NOMO-1 (cell line): ENCODE results near the gene CD96.
"Not testable (repeated sequence)": the region's sequence is repeated elsewhere in the genome, so short reads cannot be mapped to it uniquely, and the experiment has no call there.

ENCODE experiments used
- DNase-seq, 2 experiments: peaks; one replicate each; lab custom pipeline; 2025; ENCODE audit not compliant: unreplicated experiment in 2 of 2; lab: John Stamatoyannopoulos, UW

The CD96 gene

DNA sequence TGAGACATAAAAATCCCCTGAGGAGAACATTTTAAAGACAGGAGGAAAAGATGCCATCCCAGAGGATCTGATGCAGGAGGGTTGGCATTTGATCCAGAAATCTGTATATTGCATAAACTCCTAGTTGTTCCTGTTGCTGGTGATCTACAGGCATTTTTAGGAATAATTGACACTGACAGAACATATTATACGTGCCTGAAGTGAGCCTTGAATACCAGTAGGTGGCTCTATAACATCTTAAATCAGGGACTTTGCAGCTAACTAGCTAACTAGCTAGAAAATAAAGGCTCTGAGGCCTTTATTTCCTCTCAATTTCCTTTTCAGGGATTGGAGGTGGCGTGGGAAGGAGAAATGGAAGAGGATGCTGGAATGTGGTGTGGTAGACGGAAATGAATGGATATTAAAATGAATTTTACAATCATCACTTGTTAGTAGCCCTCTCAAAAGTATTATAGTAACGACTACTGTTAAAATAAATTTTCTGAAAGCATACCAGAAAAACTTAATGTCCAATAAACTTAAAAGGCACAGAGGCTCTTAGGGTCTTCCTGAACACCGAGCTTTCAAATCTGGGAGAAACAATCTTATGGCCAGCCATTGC is 127.0 kb downstream of the CD96 start:
- peak; percentile 30 to 61 for DNase-seq

DNA sequence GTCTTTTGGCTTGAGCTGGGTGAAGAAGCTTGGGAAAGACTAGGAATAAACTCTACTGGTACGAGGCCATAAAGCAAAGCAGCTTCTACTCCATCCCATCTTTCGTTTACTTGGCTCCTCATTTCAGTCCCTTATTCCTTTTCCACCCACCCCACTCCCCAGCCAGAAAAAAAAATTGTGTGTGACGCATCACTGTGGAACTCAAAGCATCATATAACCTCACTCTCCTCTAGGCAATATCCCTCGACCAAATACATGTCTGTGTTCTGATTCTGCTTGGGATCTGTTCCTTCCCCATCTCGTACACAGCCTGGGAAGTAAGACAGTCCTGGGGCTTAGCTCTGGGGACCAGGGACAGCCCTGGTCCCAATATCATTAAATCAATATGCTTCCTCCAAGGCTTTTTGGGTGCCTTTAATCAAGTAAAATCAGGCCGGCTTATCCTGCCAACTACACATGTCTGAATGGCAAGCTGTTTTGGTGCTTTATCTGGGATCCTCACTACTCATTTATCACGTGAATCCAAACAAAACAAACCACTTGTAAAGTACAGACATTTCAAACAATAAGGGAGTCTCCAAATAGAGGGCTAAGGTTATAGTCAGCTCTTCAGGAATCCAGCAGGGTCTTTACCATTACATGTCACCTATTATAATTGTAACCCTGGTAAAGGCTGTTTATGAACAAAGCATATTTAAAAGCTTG is 128.1 kb downstream of the CD96 start:
- DNase-seq: no peak

DNA sequence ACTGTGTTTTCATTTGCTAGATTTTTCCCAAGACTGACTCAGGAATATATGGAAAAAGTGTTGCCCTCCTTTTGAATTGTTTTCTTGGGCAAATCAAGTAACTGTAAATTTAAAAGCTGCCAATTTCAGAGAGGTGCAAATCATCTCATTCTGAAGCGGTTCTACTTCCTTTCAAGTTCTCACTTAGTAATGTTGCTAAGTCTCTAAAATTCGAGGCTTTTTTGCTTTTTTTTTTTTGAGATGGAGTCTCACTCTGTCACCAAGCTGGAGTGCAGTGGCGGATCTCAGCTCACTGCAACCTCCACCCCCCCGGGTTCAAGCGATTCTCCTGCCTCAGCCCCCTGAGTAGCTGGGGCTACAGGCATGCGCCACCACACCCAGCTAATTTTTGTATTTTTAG is 130.5 kb downstream of the CD96 start:
- not testable (repeated sequence) for DNase-seq

DNA sequence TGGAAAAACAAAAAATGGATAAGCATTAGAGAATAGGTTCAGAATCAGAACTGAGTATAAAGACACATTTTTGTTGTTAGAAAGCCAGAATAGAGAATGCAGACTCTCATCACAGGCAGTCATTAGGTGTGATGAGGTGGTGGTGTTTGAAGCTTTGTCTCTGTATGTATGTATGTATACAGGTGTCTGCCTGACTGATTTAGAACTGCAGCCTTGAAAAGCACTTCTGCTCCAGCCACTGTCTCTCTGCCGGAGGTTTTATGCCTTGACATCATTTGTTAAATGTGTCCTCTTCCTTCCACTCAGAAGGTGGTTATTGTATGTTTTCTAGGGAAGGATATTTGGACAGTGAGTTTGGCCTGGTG is 133.8 kb downstream of the CD96 start:
- no peak for DNase-seq

DNA sequence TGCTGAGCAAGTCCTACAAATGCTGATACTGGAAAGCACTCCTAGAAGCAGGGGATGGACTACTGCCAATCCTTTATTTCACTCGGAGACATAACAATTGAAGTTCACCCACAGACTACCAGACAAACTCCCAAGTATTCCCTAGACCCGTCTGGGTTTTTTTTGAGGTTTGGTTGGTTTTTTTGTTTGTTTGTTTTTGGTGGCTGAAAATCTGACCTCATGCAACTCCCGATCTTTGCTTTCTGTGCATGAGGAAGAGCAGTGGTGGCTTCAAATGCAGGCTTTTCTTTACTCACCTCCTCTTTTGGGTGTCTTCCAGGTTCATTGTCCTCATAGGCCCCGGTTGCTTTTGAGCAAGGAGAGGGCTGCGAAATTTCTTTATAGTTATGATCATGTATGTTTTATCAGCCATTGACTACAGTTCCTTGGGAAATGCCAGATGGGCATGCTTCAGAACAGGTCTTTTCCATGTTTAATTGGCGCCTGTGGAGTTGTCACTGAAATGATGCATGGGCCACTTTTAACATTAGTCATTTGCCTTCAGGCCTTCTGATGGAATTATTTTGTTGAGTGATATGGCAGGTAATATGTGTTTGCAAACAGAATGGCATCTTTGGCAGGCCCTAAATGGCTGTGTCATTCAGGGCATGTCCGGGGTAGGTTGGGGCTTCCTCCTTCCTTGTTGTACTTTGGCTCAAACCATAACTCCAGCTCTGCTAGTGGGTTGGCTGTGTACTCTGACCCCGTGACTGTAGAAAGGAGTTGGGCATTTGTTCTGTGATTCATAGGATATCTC is 134.4 kb downstream of the CD96 start:
- no peak for DNase-seq

DNA sequence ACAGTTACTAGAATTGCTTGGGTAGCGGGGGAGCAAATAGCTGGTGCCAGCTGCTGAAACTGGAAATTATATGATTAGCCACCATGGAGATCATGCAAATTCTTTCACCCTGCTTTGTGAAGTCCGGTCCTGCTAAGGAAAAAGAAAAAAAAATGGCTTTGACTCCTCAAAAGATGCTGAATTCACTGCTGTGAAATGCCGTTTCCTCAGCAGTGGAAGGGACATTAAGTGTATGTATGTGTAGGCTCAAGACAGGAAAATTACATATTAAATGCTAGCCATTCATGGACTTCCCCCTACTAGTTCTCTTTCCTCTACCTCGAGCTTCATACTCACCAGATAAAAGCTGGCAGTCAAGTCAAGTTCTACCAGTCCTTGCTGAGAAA is 135.0 kb downstream of the CD96 start:
- no peak for DNase-seq

DNA sequence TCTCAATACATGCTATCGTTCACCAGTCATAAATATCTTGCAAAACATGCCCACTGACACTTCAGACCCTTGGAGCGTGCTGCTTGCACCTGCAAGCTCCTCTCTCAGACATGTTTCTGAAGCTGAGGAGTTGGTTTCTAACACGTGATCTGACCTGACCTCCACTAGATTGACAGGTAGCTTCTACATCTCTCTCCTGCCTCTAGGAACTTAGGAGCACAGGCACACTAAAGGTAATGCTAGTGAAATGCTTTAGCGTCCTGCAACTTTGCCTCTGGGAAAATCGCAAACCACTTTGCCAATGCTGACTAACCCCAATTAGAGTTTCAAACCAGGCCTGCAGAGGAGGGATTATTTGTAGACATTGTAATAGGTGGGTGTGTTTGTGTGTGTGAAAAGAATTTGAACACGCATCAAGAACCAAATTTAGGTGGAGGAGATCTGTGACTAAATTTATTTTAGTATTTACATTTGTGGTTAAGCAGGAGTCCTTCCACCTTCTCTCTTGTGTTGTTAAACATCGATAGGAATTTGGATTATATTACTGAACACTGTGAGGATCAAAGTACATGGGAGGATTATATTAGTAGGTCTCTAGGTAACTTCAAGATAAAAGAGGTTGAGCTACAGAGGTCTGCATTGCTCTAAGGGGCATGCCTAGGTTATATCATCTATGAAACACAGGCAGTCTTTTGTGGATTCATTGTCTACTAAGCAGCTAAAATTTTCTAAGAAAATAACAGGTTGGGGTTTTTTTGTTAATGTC is 139.8 kb downstream of the CD96 start:
- DNase-seq: no peak

DNA sequence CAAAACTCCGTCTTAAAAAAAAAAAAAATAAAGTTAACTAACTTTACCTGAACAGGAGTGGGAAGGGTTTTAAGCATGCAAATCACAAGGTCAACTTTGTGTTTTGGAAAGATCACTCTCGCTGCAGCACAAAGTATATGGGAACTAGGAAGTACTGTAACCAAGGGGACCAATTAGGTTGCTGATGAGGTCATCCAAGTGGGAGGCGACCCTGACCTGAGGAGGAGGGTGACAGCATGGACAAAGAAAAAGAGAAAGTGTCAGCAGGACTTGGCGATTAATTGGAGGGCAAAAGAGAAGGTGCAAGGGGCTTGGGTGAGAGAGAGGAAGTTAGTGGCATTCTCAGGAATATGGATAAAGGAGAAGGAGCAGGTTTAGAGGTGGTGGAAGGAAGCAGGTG is 142.6 kb downstream of the CD96 start:
- DNase-seq: no peak

DNA sequence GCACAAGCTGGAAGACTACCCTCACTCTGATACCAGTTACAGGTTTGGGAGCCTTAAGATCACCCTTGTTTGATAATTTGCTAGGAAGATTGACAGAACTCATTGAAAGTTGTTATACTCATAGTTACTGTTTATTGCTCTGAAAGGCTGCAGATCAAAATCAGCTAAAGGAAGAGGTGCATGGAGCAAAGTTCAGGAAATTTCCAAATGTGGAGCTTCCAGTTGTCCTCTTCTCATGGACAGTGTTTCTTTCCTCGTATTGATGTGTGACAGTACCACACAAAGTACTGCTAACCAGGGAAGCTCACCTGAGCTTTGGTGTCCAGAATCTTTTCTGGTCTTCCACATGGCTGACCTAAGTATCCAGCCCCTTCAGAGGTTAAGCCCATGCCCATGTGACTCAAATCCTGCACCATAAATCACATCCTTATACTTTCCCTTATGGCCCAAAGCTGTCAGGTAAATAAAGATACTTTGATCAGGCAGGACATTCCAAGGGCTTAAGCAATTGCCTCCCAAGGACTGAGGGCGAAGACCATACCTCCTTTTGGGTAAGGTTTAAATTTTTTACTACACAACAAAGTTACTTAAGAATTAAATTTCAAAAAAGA is 146.3 kb downstream of the CD96 start:
- DNase-seq: no peak

DNA sequence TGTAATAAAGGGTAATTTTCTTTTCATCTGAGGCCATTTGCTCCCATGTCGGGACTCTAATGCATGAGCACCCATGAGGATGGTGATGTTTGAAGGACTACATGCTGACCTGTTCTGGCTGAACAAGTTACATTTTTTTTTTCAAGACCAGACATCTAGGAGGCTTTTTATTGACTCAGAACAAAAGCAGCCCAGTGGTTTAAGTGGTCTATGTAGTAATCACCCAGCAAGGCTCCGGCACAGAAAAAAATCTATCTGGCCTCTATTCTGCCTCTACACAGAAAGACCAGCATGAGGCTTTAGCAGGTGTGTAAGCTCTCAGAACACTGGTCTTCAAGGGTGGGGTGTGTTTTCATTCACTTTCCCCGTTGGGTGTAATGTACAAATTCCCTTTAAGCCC is 148.2 kb downstream of the CD96 start:
- no peak for DNase-seq

DNA sequence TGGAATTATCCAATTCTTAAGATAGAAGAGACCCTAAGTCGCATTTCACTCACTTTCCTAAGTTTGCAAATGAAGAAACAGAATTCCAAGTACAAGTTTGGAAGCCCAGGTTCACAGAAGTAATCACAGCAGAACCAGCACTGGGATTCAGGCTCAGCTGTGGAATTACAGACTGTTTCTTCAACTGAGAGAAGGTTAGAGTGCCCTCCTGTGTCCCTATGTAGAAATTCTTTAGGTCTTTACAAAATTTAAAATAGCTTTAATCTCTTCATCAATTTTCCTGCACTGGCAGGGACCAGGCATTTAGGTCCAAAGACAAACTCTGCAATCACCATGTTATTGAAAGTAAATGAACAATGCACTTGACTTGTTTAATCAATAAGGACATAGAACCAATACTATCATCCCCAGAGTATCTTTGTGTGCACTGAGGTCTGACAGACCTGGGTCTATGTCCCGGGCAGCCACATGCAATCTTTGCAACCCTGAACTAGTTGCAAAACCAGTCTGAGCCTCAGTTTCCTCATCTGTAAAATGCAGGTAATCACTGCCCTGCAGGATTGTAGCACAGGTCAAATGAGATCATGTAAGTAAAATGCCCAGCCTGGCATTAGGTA is 149.4 kb downstream of the CD96 start:
- DNase-seq: peak in 1 of 2 experiments; percentile 10

DNA sequence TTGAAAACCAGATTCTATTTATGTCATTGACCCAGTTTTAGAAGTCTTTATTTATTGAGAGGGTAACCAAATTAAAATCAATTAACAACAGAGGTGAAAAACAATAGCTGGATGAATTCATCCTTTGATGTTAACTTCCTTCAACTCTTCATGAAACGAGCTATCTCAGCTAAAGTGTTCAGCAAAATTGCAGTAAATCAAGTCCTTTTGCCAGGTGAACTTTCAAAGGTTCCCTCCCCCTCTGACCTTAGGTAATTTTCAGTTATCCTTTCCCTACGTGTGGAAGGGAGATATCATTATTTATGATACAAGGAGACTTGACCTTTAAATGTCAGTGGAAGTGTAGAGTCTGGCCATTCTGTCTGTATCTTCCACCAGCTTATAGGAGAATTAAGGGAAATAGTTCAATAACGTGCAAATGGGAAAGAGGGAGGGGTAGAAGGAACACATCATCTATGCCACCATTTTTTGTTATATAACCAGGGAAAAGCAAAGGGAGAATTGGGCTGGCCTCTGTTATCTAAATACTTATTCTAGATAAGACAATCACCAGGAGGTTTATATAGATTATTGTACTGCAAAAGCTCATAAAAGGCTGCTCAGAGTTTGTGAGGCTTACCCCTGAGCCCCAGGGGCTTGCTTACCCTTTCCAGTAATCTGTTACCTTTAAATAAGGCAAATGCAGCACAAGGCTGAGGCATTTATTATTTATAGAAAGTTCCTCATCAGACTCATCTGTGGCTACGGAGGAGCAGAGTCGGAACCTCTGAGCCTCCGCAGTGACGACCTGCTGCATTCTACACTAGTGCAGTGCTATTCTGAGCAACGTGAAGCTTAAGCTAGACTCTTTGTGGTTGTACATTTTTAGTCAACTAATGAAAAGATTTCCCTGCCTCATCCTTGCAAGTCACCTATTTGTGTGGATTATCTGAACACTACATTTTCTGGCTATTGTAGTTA is 150.9 kb downstream of the CD96 start:
- no peak for DNase-seq

DNA sequence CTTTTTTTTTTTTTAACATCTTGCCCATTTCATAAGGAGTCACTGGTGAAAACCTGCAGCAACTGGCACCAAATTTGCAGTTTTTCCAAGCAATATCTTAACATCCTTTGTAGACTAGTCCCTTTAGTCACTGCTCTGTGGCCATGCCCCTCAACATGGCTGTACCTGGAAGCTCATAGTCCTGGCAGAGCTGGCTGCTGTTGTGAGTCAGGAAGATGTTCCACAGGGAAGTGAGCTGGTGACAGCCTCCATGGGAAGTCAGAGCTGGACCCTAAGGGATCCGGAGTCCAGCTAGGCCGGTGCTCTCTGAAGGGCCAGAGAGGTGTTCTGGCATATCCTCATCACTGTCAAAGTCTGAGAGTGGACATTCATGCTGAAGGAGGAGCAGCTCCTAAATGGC is 152.5 kb downstream of the CD96 start:
- no peak for DNase-seq

DNA sequence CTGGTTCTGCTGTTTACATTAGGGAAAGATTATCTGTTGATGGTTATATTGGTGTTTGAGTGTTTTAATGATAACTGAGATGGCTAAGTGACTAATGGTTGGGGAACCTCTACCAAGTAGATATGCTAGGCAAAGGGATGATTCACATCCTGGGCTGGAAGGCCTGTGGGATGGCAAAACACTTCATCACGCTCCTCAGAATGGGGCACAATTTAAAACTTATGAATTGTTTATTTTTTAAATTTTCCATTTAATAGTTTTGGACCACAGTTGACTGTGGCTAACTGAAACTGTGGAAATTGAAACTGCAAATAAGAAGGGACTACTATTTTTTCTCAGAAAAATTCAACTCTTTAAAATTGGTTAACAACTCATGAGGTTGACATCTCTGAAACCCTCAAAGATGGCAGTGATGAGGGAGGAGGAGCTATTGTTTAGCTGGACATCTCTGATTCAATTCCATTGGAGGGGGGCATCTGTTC is 153.7 kb downstream of the CD96 start:
- DNase-seq: no peak

DNA sequence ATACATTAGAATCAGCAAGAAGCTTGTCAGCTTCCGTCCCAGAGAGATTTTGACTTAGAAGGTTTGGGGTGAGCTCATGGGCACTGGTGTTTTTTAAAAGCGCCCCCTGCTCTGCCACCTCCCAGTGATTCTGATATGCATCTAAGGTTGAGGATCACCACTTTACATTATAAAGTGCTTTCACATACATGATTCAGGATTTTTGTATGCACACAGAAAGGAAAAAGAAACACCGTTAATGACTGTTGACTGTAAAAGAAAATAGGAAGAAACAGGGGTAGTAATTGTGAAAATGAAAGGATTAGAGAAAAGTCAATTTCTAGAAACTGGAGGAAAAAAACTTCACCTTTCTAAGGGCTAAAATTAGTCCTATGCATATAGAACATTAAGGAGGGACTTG is 158.1 kb downstream of the CD96 start:
- DNase-seq: no peak

DNA sequence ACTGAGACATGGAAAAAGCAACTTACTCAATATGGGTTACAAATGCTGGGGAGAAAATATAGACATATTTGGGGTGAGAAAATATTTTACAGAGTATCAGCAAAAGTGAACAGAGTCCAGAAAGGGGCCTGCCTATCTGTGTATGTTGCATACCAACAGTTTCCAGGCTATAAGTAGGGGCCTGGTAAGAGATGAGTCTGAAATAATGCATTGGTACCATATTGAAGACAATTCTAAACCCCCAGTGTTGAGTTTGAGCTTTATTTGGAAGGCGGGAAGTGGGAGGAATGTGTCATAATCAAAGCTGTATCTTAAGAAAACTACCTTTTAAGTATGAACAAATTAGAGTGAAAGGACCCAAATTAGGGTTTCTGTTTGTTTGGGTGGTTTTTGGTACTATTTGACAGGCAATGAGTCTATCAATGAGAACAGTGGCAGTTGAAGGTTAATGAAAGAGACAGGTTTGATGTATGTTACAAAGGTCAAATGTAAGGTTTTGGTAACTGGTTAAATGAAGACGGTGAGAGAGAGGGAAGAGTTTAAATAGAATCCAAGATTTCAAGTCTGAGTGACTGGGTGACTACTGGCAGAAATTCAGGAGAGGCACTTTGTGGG is 159.4 kb downstream of the CD96 start:
- DNase-seq: no peak
